HG03025 (cell line): ENCODE measurements around the gene SPINK4.
A peak's percentile ranks its signal among the peaks of the same experiment; 100 is the strongest.

Source experiments
- ATAC-seq: cut with Tn5 transposase; IDR thresholded peaks from one replicate; pipeline ENCODE4 v1.9.1; 2021; ENCODE audit warnings: mild to moderate bottlenecking, moderate library complexity; ENCODE audit not compliant: unreplicated experiment, low FRiP score

SPINK4 gene

DNA sequence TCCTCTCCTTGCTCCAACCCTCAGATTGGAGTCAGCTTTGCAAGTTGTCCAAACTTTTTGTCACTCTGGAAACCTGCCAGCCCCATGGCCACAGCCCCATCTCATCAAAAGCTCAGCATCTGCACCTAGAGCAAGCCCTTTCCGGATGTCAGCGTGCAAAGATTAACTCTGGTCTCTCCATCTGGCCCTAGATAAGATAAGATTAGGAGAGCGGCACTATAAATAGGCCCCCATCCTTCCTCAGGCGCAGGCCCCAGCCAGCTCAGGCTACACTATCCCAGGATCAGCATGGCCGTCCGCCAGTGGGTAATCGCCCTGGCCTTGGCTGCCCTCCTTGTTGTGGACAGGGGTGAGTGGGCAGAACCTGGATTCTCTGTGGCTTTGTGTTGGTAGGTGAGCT lies at the start of gene SPINK4:
Gene SPINK4, plus strand, starts transcription at position 247 of the 400 bp plus-strand sequence. Its CDS starts 42 bp downstream, at position 289.
- no peak for ATAC-seq

DNA sequence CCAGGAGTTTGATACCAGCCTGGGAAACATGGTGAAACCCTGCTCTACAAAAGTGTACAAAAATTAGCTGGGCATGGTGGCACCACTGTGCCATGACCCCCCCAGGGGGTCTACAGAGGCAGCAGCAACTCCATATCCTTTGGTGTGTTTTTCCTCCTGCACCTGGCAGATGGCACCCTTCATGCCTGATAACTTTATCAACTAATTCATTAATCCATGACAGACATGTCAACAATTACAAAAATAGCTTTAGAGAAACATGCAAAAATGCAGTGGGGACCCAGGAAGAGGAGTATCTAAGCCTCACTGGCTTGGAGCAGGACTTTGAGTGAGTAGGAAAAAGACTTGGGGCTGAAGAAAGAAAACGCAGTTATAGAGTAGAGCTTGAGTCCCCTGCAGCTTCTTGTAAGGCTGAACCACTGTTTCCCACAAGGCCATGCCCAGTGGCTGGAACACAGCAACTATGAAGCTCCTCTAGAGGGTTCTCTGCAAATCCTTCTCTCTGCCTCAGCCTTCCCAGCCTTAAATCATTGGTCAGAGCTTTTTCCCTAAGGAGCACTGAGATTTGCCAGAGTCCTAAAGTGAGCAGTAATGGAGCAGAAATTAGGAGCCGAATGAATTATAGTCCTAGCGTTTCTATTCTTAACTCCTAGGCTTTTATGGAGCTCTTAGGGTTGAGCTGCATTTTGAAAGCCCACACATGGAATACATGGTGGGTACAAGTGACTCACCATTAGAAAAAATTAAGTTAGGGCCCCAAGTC lies 47.3 kb upstream of the SPINK4 start:
- ATAC-seq = no peak

DNA sequence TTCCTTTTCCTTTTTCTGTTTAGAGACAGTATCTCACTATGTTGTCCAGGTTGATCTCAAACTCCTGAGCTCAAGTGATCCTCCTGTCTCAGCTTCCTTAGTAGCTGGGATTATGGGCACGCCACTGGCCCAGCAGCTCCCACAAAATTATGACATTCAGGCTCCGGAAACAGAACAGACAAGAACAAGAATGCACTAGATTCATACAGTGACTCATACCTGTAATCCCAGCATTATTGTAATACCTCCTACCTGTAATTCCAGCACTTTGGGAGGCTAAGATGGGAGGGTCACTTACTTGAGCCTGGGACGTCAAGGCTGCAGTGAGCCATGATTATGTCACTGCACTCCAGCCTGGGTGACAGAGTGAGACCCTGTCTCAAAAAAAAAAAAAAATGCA lies 46.1 kb upstream of the SPINK4 start:
- no peak for ATAC-seq

DNA sequence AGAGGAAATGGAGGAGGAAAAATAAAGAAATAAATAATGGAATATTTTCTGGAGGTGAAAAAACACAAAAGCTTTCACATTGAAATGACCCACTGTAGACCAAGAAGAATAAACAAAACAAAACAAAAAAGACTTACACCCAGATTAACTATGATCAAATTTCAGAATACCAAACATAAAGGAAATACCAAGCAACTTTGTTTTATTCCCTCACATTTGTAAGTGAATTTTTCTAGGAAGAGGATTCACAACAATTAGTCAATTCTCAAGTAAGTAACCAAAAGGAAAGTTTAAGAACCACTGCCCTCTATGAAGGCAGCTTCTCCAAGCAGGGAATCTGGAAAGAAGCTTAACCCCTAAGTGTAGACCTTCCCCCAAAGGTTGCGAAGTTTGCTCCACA lies 43.2 kb upstream of the SPINK4 start:
- no peak for ATAC-seq

GRCh38 chr9:33197279-33198152 lies 42.5 kb upstream of the SPINK4 start:
- no peak for ATAC-seq

- ATAC-seq = no peak
Measured at GRCh38 chr9:33198165-33198564, 41.8 kb upstream of the SPINK4 start.

DNA sequence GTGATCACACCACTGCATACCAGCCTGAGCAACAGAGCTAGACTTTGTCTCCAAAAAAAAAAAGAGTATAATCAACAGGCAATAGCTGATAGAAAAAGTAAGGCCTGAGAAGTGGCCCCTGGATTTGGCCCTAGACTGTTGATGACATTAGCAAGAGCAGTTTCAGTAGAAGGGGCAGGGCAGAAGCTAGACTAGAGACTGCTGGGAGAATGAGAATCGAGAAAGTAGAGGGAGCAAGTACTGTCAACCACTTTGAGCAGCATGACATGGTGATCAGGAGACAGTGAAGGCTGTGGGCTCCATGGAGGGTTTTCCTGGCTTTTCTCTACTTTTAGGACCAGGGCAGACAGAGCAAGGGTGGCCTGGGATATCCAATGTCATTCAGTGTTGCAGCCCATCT lies 37.9 kb upstream of the SPINK4 start:
- ATAC-seq = peak; percentile 70

- ATAC-seq = peak; percentile 97
Measured at GRCh38 chr9:33202552-33203201, 37.3 kb upstream of the SPINK4 start.

- ATAC-seq = no peak
Measured at GRCh38 chr9:33209394-33209793, 30.6 kb upstream of the SPINK4 start.

DNA sequence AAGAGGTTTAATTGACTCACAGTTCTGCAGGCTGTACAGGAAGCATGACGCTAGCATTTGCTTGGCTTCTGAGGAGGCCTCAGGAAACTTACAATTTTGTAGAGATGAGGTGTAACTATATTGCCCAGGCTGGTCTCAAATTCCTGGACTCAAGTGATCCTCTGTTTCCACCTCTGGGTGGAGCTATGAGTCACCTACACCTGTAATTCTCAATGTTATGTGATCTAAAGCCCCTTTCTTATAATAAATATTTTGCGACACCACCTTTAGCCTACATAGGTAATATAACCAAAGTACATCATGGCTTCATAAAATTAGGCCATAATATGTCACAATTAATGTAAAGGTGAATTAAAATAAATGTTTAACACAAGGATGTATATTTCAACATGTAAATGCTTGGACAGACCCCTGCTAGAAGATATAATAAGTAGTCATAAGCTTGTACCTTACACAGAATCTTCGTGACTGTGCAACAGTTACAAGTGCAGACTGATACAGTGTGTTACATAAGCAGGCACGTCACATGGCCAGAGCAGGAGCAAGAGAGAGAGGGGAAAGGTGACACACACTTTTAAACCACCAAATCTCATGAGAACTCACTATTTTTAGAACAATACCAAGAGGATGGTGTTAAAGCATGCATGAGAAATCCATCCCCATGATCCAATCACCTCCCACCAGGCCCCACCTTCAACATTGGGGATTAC lies 29.8 kb upstream of the SPINK4 start:
- ATAC-seq = no peak

- ATAC-seq = no peak
Measured at GRCh38 chr9:33211695-33212393, 28.1 kb upstream of the SPINK4 start.

DNA sequence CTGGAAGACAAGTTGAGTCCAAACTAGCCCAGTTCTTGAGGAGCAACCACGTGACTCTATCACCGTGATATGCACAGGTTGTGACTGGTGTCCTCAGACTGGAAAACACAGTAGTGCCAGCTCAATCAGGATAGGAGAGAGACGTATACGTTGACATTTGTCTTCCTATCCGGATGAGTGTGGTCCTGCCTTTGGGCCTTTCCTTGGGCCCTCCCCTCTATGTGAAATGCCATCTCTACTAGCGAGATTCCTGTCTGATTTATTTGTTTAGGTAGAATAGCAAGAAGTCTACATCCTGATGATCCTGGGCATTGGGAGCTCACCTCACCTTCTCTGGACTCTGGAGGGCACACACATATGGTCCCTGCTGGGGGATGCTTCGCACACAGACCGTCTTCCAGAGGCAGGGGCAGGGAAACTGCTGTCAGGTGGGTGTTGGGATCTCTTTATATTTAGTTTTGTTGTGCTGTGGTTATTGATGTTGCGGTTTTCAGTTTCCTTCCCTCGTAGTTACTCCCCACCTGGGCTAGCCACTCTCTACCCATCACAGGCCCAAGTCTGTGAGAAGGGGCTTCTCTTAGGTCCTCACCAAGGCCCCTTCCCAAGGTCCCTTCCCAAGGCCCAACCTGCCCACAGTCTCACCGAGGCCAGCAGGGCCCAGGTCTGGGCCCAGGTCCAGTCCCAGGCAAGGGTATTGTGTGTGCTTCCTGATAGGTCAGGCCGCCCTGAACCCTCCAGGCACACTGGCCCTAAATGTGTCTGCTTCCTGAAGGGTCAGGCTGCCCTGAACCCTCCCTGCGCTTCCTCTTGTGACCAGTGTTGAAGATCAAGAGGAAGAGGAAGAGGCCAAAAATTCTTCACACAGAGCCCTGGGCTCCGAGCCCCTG lies 19.0 kb upstream of the SPINK4 start:
- ATAC-seq = no peak

DNA sequence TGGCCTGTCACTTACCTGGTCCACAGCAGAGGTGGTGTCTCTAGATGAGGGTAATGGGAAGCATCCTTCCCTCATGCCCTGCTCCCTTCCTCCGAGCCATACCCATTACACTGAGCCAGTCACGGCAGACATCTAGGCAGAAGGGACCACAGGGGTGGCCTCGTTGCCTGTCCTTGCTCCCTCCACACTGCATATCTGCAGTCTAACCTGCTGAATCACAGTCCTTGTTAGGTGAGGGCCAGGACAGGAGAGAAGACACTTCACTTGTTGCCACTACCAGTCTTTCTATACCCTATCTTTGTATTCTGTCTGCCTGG lies 18.4 kb upstream of the SPINK4 start:
- ATAC-seq = no peak

GRCh38 chr9:33222031-33222430 lies 17.9 kb upstream of the SPINK4 start:
- ATAC-seq = no peak

DNA sequence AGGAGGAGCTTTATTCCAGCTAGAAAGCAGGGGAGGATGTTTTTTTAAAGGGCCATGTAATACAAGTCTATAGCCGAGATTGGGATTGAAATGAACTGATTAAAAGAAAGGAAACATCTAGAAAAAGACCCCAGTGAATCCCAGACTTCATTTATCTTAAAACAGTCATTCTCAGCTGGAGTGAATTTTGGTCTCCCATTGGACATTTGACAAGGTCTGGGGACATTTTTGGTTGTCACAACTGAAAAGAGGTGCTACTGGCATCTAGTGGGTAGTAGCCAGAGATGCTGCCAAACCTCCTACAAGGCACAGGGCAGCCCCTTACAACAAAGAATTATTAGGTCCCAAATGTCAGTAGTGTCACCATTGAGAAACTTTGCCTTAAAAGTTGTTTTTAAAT lies 16.3 kb upstream of the SPINK4 start:
- no peak for ATAC-seq

- ATAC-seq = no peak
Measured at GRCh38 chr9:33225319-33226147, 14.4 kb upstream of the SPINK4 start.

DNA sequence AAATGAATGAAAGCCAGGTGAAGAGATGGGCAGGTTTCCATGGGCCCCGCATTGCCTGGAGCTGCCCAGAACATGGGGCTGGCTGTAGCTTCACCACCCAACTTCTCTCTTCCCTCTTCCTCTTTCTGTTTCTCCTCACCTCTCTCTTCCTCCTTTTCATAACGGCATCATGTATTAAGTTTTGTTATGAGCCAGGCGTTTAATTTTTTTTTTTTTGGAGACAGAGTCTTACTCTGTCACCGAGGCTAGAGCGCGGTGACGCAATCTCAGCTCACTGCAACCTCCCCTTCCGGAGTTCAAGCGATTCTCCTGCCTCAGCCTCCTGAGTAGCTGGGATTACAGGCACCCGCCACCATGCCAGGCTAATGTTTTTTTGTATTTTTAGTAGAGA lies 13.0 kb upstream of the SPINK4 start:
- no peak for ATAC-seq

GRCh38 chr9:33227741-33228140 lies 12.2 kb upstream of the SPINK4 start:
- ATAC-seq = no peak
